HCT116 (cell line): ENCODE results near the gene CTR9. TPM values are rescaled to one million over a fixed set of nuclear protein-coding genes. Genes with fewer than 3 reads are reported as not detected.

Source experiments
- ATAC-seq: fragments of 200-7000 bp; cut with Tn5 transposase; 2 replicates; pipeline ENCODE4 v1.9.1; 2020; ENCODE audit warnings: mild to moderate bottlenecking, moderate library complexity
- Bru-seq: library from RNA; stranded (reverse); fragments of 400-500 nt; gene quantifications from one replicate; lab custom pipeline; 2021; lab: Mats Ljungman, UMichigan
- BruChase-seq, 2 experiments: library from RNA; stranded (reverse); fragments of 400-500 nt; gene quantifications; one replicate each; lab custom pipeline; 2021; lab: Mats Ljungman, UMichigan
- BruUV-seq: library from RNA; stranded (reverse); fragments of 400-500 nt; replicated peaks from 2 replicates; lab custom pipeline; 2021; lab: Mats Ljungman, UMichigan
- CTCF ChIA-PET: fragments of 300-600 bp; sonication (Branson Sonifier 250); formaldehyde crosslinking; loops from one replicate; lab custom pipeline; 2021; ENCODE audit warnings: antibody characterized with exemption; lab: Charles Lee
- POLR2A ChIA-PET: fragments of 300-600, 350-600 bp; sonication (Branson Sonifier 250); formaldehyde crosslinking; loops from one replicate; lab custom pipeline; 2021; ENCODE audit warnings: antibody characterized with exemption; lab: Charles Lee
- RAD21 ChIA-PET, 2 experiments: fragments of 300-600 bp; sonication (Branson Sonifier 250); formaldehyde crosslinking; loops; one replicate each; lab custom pipeline; 2023; ENCODE audit warnings: low total read pairs in 2 of 2; ENCODE audit not compliant: uncharacterized antibody in 2 of 2, unreplicated experiment in 2 of 2, low non-redundant PET in 1 of 2; lab: Charles Lee
- DNase-seq: peaks from one replicate; pipeline ENCODE4 v3.0.0-alpha.2; 2010; ENCODE audit warnings: low read depth, low spot score
- H2AFZ ChIP-seq: fragments of 200-600 bp; shearing (Covaris generic), sonication (generic); 2 replicates; pipeline ENCODE4 v1.6.1; 2017; ENCODE audit warnings: low read depth, mixed run types, mixed read lengths, antibody characterized with exemption, low read length; ENCODE audit not compliant: poor library complexity, severe bottlenecking
- H3K27ac ChIP-seq: 2 replicates; pipeline ENCODE4 v1.5.1; 2012; ENCODE audit warnings: low read depth, low read length
- H3K27me3 ChIP-seq: fragments of 200-600 bp; sonication (generic); 2 replicates; pipeline ENCODE4 v1.6.1; 2016; ENCODE audit warnings: mixed run types, low read length, mixed read lengths; ENCODE audit not compliant: insufficient read depth
- H3K36me3 ChIP-seq, 2 experiments: fragments of 200-500 bp in 1 of 2; fragments of 200-600 bp in 1 of 2; sonication (Bioruptor generic) in 1 of 2; sonication (generic) in 1 of 2; 2 replicates each; pipeline versions ENCODE4 v1.5.1 to v1.6.1; 2014 to 2016; ENCODE audit warnings: low read length in 2 of 2, inconsistent platforms in 1 of 2, mixed read lengths in 1 of 2, mixed run types in 1 of 2; ENCODE audit not compliant: insufficient read depth in 2 of 2, control insufficient read depth in 1 of 2
- H3K4me1 ChIP-seq, 2 experiments: fragments of 200-600 bp in 1 of 2; sonication (generic) in 1 of 2; 2 replicates each; pipeline versions ENCODE4 v1.5.1 to v1.6.1; 2012 to 2017; ENCODE audit warnings: low read length in 2 of 2, inconsistent platforms in 1 of 2, mild to moderate bottlenecking in 1 of 2, mixed read lengths in 1 of 2, mixed run types in 1 of 2, moderate library complexity in 1 of 2; ENCODE audit not compliant: insufficient read depth in 2 of 2, control insufficient read depth in 1 of 2
- H3K4me2 ChIP-seq: fragments of 200-600 bp; sonication (generic); 2 replicates; pipeline ENCODE4 v1.6.1; 2017; ENCODE audit warnings: mixed run types, low read length, mixed read lengths
- H3K4me3 ChIP-seq, 2 experiments: fragments of 200-600 bp in 1 of 2; sonication (generic) in 1 of 2; replicated peaks in 1 of 2; 2 replicates each; pipeline ENCODE4 v1.5.1; 2011 to 2016; ENCODE audit warnings: low read length in 2 of 2, control low read depth in 1 of 2, low read depth in 1 of 2, mild to moderate bottlenecking in 1 of 2, mixed read lengths in 1 of 2, mixed run types in 1 of 2
- H3K79me2 ChIP-seq: fragments of 200-600 bp; sonication (generic); 2 replicates; pipeline ENCODE4 v1.6.1; 2017; ENCODE audit warnings: mild to moderate bottlenecking, mixed run types, low read length, moderate library complexity, mixed read lengths; ENCODE audit not compliant: insufficient read depth
- H3K9ac ChIP-seq: fragments of 200-600 bp; sonication (generic); 2 replicates; pipeline ENCODE4 v1.6.1; 2016; ENCODE audit warnings: low read length, mixed read lengths
- H3K9me2 ChIP-seq: fragments of 200-600 bp; sonication (generic), shearing (Covaris generic); 2 replicates; pipeline ENCODE4 v1.6.1; 2017; ENCODE audit warnings: mixed run types, mild to moderate bottlenecking, moderate library complexity; ENCODE audit not compliant: insufficient read depth
- H3K9me3 ChIP-seq, 2 experiments: fragments of 200-500 bp in 1 of 2; fragments of 200-600 bp in 1 of 2; sonication (Bioruptor generic) in 1 of 2; sonication (generic) in 1 of 2; 2 replicates each; pipeline ENCODE4 v1.6.1; 2014 to 2017; ENCODE audit warnings: low read length in 2 of 2, mixed read lengths in 2 of 2, inconsistent platforms in 1 of 2, low read depth in 1 of 2, mild to moderate bottlenecking in 1 of 2, mixed run types in 1 of 2, moderate library complexity in 1 of 2; ENCODE audit not compliant: control insufficient read depth in 1 of 2, insufficient read depth in 1 of 2
- H4K20me1 ChIP-seq: fragments of 200-600 bp; sonication (generic), shearing (Covaris generic); 2 replicates; pipeline ENCODE4 v1.6.1; 2017; ENCODE audit warnings: mixed run types, mild to moderate bottlenecking, moderate library complexity; ENCODE audit not compliant: insufficient read depth
- CBX3 ChIP-seq: IDR thresholded peaks from 2 replicates; pipeline ENCODE4 v1.6.1; 2012; ENCODE audit warnings: low read depth
- CEBPB ChIP-seq: IDR thresholded peaks from 2 replicates; pipeline ENCODE4 v1.6.1; 2012; ENCODE audit warnings: low read depth
- EGR1 ChIP-seq: IDR thresholded peaks from 2 replicates; pipeline ENCODE4 v1.6.1; 2012; ENCODE audit warnings: low read depth
- ELF1 ChIP-seq: IDR thresholded peaks from 2 replicates; pipeline ENCODE4 v1.6.1; 2012; ENCODE audit warnings: low read depth, borderline replicate concordance
- EZH2phosphoT487 ChIP-seq: fragments of 200-600 bp; IDR thresholded peaks from 2 replicates; pipeline ENCODE4 v1.6.1; 2018; ENCODE audit warnings: antibody characterized with exemption, borderline replicate concordance
- POLR2A ChIP-seq: IDR thresholded peaks from 2 replicates; pipeline ENCODE4 v1.7.0; 2011; ENCODE audit warnings: borderline replicate concordance; ENCODE audit not compliant: insufficient read depth, insufficient read length; ENCODE audit errors: extremely low read depth
- POLR2AphosphoS5 ChIP-seq: IDR thresholded peaks from 2 replicates; pipeline ENCODE4 v1.6.1; 2011; ENCODE audit warnings: mild to moderate bottlenecking, low read depth, low read length, moderate library complexity
- RAD21 ChIP-seq: IDR thresholded peaks from 2 replicates; pipeline ENCODE4 v1.6.1; 2012; ENCODE audit warnings: low read depth, mild to moderate bottlenecking
- SIN3A ChIP-seq: IDR thresholded peaks from 2 replicates; pipeline ENCODE4 v1.6.1; 2012; ENCODE audit warnings: low read depth
- SP1 ChIP-seq: IDR thresholded peaks from 2 replicates; pipeline ENCODE4 v1.6.1; 2012; ENCODE audit warnings: low read depth
- TCF7L2 ChIP-seq: IDR thresholded peaks from 2 replicates; pipeline ENCODE4 v1.7.0; 2011; ENCODE audit warnings: borderline replicate concordance, inconsistent platforms; ENCODE audit not compliant: insufficient read depth, insufficient read length; ENCODE audit errors: extremely low read depth
- YY1 ChIP-seq: IDR thresholded peaks from 2 replicates; pipeline ENCODE4 v1.6.1; 2011; ENCODE audit warnings: low read length, low read depth, moderate library complexity, mild to moderate bottlenecking; ENCODE audit not compliant: insufficient replicate concordance; ENCODE audit errors: extremely low read depth
- ZNF274 ChIP-seq: fragments of 200-500 bp; sonication (Bioruptor generic); IDR thresholded peaks from 2 replicates; pipeline ENCODE4 v1.6.1; 2014; ENCODE audit warnings: mild to moderate bottlenecking, low read depth, low read length, inconsistent platforms
- intact Hi-C: fragments of 100-400 bp; cut with micrococcal nuclease; formaldehyde crosslinking; loops from 2 replicates; pipeline ENCODE4 v1.10.0; 2022
- long read RNA-seq: library from polyadenylated mRNA; unstranded; transcript quantifications from one replicate; pipeline ENCODE4 v2.0.0, GENCODE V29; 2021; ENCODE audit not compliant: unreplicated experiment
- polyA plus RNA-seq: library from polyadenylated mRNA; unstranded; fragments of >200 nt; gene quantifications from 2 replicates; pipeline ENCODE4 v1.2.1, GENCODE V29; 2012; ENCODE audit warnings: missing spikeins
- total RNA-seq: library from RNA; stranded (reverse); gene quantifications from one replicate; pipeline ENCODE4 v1.2.1, GENCODE V29; 2021; ENCODE audit not compliant: unreplicated experiment
- TF ChIP-seq, protein P1 (sequence below): IDR thresholded peaks from 2 replicates; pipeline ENCODE4 v1.6.1; 2011; ENCODE audit warnings: mild to moderate bottlenecking, low read length, moderate library complexity; ENCODE audit not compliant: insufficient replicate concordance; ENCODE audit errors: extremely low read depth
- TF ChIP-seq, protein P2 (sequence below): IDR thresholded peaks from 2 replicates; pipeline ENCODE4 v1.6.1; 2012

Gene CTR9
- total RNA-seq (68.4 TPM), Bru-seq, nascent RNA (percentile 86 among the genes with signal in this experiment), BruChase-seq, experiment 1, labeled RNA remaining after a 6-hour chase (percentile 95 among the genes with signal in this experiment), BruChase-seq, experiment 2, labeled RNA remaining after a 2-hour chase (percentile 94 among the genes with signal in this experiment)
- 23.7 and 33.3 TPM in 2 replicates for polyA plus RNA-seq
- long read RNA-seq, full-length matches to known transcripts, result 62 of 199 reads
- long read RNA-seq, partial matches to known transcripts, result 120 of 199 reads
- long read RNA-seq, other reads (novel, unspliced or antisense), result 17 of 199 reads

DNA sequence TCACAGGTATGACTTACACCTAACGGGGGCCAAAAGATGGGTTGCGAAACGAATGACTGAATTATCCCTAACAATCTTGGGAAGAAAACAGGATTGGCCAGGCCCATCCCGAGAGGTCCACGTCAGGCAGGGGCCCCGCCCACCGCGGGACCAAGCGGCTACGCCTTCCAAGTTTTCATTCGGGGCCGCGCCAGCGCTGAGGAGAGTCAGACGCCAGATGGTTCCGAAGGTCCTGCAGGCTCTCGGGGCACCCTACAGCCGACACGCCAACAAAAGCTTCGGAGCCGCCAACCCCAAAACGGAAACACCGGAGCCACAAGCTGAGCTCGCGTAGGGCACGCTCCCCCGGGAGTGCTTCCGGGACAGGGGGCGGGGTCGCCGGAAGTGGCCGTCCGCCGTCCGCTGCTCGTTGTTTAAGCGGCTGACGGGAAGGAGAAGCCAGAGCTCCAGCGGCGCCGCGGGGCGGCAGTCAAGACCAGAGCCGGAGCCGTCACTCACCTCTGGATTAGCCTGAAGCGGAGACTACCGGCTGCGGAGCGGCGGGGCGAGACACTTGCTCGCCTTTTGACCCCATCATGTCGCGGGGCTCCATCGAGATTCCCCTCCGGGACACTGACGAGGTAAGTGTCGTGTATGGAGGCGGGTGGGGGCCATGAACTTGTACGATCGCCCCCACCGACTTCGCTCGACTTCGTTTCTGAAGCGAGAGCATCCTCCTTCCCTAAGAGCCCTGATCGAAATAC is at the start of gene CTR9:
TSS of gene CTR9 (plus strand) at position 409 of the 743 bp plus-strand sequence. CDS start at position 576, 167 bp downstream.
- no peaks in the 10 kb centered on the region for H3K9me2 ChIP-seq
- H3K4me3 ChIP-seq, result peak within 1 kb of the TSS; percentile 94 to 97
- peaks cover 7 to 22% of the 10 kb centered on the region in 2 experiments; a peak in 3 of 4 replicates for H3K4me1 ChIP-seq
- H3K9ac ChIP-seq, result peak within 1 kb of the TSS; percentile 80
- ATAC-seq (peak; percentile 90), DNase-seq (peak; percentile 83)
- no peaks in the 10 kb centered on the region for H4K20me1 ChIP-seq
- RAD21 ChIA-PET, result no interaction called here
- intact Hi-C loops, result no loop called here
- POLR2A ChIA-PET, result interaction anchor here (0.7 to 1.9 kb wide), 6 partner anchors 13 to 297 kb away, joined by 3 to 8 read pairs (median 4); partner anchors contain the start of genes AMPD3 and EIF4G2
- no peaks in the 10 kb centered on the region for H3K27me3 ChIP-seq
- BruUV-seq, result no TSS peak
- CTCF ChIA-PET, result interaction anchor here (0.7 to 1.5 kb wide), 4 partner anchors 9 to 345 kb away, joined by 3 to 7 read pairs (median 4); no protein-coding TSS in a partner anchor
- H3K27ac ChIP-seq, result peak within 1 kb of the TSS; percentile 99
- peaks cover 46% of the 10 kb centered on the region for H3K79me2 ChIP-seq
- peaks cover 27 to 33% of the 10 kb centered on the region in 2 experiments for H3K36me3 ChIP-seq
- H3K9me3 ChIP-seq, result no peaks in the 10 kb centered on the region
- H2AFZ ChIP-seq, result no peak within 1 kb of the TSS
- TF ChIP-seq RAD21, result peak; percentile 32; the same call in 1 of the 2 replicates
- peak; percentile 95 for TF ChIP-seq POLR2AphosphoS5
- TF ChIP-seq ELF1, result peak; percentile 49; the same call in 1 of the 2 replicates
- TF ChIP-seq YY1, result peak; percentile 68
- TF ChIP-seq CEBPB, result peak; percentile 94
- TF ChIP-seq SIN3A, result peak; percentile 91
- TF ChIP-seq, protein P1, sequence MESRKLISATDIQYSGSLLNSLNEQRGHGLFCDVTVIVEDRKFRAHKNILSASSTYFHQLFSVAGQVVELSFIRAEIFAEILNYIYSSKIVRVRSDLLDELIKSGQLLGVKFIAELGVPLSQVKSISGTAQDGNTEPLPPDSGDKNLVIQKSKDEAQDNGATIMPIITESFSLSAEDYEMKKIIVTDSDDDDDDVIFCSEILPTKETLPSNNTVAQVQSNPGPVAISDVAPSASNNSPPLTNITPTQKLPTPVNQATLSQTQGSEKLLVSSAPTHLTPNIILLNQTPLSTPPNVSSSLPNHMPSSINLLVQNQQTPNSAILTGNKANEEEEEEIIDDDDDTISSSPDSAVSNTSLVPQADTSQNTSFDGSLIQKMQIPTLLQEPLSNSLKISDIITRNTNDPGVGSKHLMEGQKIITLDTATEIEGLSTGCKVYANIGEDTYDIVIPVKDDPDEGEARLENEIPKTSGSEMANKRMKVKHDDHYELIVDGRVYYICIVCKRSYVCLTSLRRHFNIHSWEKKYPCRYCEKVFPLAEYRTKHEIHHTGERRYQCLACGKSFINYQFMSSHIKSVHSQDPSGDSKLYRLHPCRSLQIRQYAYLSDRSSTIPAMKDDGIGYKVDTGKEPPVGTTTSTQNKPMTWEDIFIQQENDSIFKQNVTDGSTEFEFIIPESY, result peak; percentile 40
- TF ChIP-seq, protein P2, sequence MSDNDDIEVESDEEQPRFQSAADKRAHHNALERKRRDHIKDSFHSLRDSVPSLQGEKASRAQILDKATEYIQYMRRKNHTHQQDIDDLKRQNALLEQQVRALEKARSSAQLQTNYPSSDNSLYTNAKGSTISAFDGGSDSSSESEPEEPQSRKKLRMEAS, result peak; percentile 94
- TF ChIP-seq CBX3, result peak; percentile 72
- no peak for TF ChIP-seq ZNF274
- peak; percentile 80 for TF ChIP-seq SP1
- peak; percentile 68 for TF ChIP-seq POLR2A
- peak; percentile 65 for TF ChIP-seq EGR1
- TF ChIP-seq TCF7L2, result no peak
- no peak for TF ChIP-seq EZH2phosphoT487
- peak within 1 kb of the TSS; percentile 83 for H3K4me2 ChIP-seq
